H1 (cell line): Measurements from ENCODE around the gene NPHP4. TPM values are rescaled to one million over a fixed set of nuclear protein-coding genes. Genes with fewer than 3 reads are reported as not detected.
A peak's percentile ranks its signal among the peaks of the same experiment; 100 is the strongest.

Source experiments
- CTCF ChIA-PET: fragments of 300-600 bp; sonication (Branson Sonifier 250); formaldehyde crosslinking; loops from one replicate; lab custom pipeline; 2021; ENCODE audit not compliant: partially characterized antibody; lab: Charles Lee
- POLR2A ChIA-PET: fragments of 300-600 bp; sonication (Branson Sonifier 250); formaldehyde crosslinking; loops from one replicate; lab custom pipeline; 2021; ENCODE audit warnings: inconsistent platforms; ENCODE audit not compliant: partially characterized antibody; lab: Charles Lee
- DNase-seq, 2 experiments: peaks; one replicate each; pipeline versions ENCODE4 v3.0.0 to v3.0.0-alpha.2; 2010 to 2022; ENCODE audit warnings: low spot score in 2 of 2, low read depth in 1 of 2, mixed read lengths in 1 of 2
- FAIRE-seq: peaks from 2 replicates; lab custom pipeline; 2011; peaks lifted over from hg19 to GRCh38; lab: Jason Lieb, UNC
- H2AFZ ChIP-seq: 2 replicates; pipeline ENCODE4 v1.8.1; 2012; ENCODE audit warnings: low read length, inconsistent platforms
- H2AK5ac ChIP-seq: 2 replicates; pipeline ENCODE4 v1.6.1; 2013; ENCODE audit warnings: low read depth, low read length
- H2BK120ac ChIP-seq: replicated peaks from 2 replicates; pipeline ENCODE3; 2013; ENCODE audit warnings: low read depth, low read length, inconsistent platforms
- H2BK12ac ChIP-seq: 2 replicates; pipeline ENCODE4 v1.6.1; 2013; ENCODE audit warnings: low read depth, low read length
- H2BK15ac ChIP-seq: 2 replicates; pipeline ENCODE4 v1.6.1; 2013; ENCODE audit warnings: low read length
- H2BK20ac ChIP-seq: 2 replicates; pipeline ENCODE4 v1.6.1; 2013; ENCODE audit warnings: low read length
- H2BK5ac ChIP-seq: 2 replicates; pipeline ENCODE4 v1.6.1; 2013; ENCODE audit warnings: low read depth, low read length
- H3K14ac ChIP-seq: 2 replicates; pipeline ENCODE4 v1.6.1; 2013; ENCODE audit warnings: inconsistent platforms; ENCODE audit not compliant: insufficient read length
- H3K18ac ChIP-seq: 2 replicates; pipeline ENCODE4 v1.6.1; 2013; ENCODE audit warnings: low read length; ENCODE audit errors: extremely low read depth
- H3K23ac ChIP-seq: 2 replicates; pipeline ENCODE4 v1.6.1; 2013; ENCODE audit warnings: inconsistent platforms; ENCODE audit not compliant: insufficient read length
- H3K23me2 ChIP-seq: 2 replicates; pipeline ENCODE4 v1.6.1; 2013; ENCODE audit warnings: low read depth, low read length
- H3K27ac ChIP-seq: 2 replicates; pipeline ENCODE4 v1.6.1; 2011; ENCODE audit warnings: low read depth, low read length, inconsistent platforms
- H3K27me3 ChIP-seq, 4 experiments: replicated peaks in 1 of 4; 1 replicate in 1 of 4; 2 replicates in 3 of 4; pipeline versions ENCODE4 v1.6.1 to v1.8.1; 2011 to 2013; ENCODE audit warnings: low read length in 3 of 4, mild to moderate bottlenecking in 3 of 4, inconsistent platforms in 2 of 4, mixed read lengths in 2 of 4, moderate library complexity in 1 of 4; ENCODE audit not compliant: control insufficient read depth in 3 of 4, insufficient read depth in 3 of 4; ENCODE audit errors: extremely low read depth in 1 of 4
- H3K36me3 ChIP-seq, 4 experiments: 2 replicates each; pipeline versions ENCODE4 v1.6.1 to v1.8.1; 2011 to 2013; ENCODE audit warnings: mild to moderate bottlenecking in 4 of 4, low read length in 3 of 4, moderate library complexity in 2 of 4, control low read depth in 1 of 4, inconsistent platforms in 1 of 4; ENCODE audit not compliant: insufficient read depth in 4 of 4, control insufficient read depth in 2 of 4
- H3K4ac ChIP-seq: replicated peaks from 2 replicates; pipeline ENCODE3; 2013; ENCODE audit warnings: low read length, low read depth, mixed read lengths, inconsistent platforms; ENCODE audit not compliant: insufficient read length
- H3K4me1 ChIP-seq, 4 experiments: replicated peaks in 1 of 4; 1 replicate in 1 of 4; 2 replicates in 3 of 4; pipeline versions ENCODE4 v1.6.1 to v1.8.1; 2011 to 2013; ENCODE audit warnings: low read length in 3 of 4, inconsistent platforms in 2 of 4, mixed read lengths in 1 of 4; ENCODE audit not compliant: insufficient read depth in 4 of 4, control insufficient read depth in 3 of 4
- H3K4me2 ChIP-seq, 2 experiments: 2 replicates each; pipeline versions ENCODE4 v1.6.1 to v1.8.1; 2011 to 2013; ENCODE audit warnings: low read depth in 2 of 2, low read length in 2 of 2, control low read depth in 1 of 2, inconsistent platforms in 1 of 2, mild to moderate bottlenecking in 1 of 2; ENCODE audit not compliant: insufficient read depth in 1 of 2
- H3K4me3 ChIP-seq, 4 experiments: fragments of 200-600, 300-600 bp in 1 of 4; sonication (generic), shearing (Covaris generic), sonication (Bioruptor Twin) in 1 of 4; 2 replicates each; pipeline versions ENCODE4 v1.5.1 to v1.8.1; 2011 to 2016; ENCODE audit warnings: low read length in 4 of 4, low read depth in 3 of 4, control low read depth in 2 of 4, inconsistent platforms in 2 of 4, mild to moderate bottlenecking in 2 of 4, mixed read lengths in 1 of 4, moderate library complexity in 1 of 4; ENCODE audit not compliant: insufficient read depth in 2 of 4; ENCODE audit errors: extremely low read depth in 1 of 4
- H3K56ac ChIP-seq: replicated peaks from 2 replicates; pipeline ENCODE3; 2013; ENCODE audit warnings: low read depth, mild to moderate bottlenecking, mixed read lengths, low read length, inconsistent platforms; ENCODE audit not compliant: insufficient read length
- H3K79me1 ChIP-seq: 2 replicates; pipeline ENCODE4 v1.6.1; 2013; ENCODE audit warnings: low read depth, low read length, control low read depth
- H3K79me2 ChIP-seq, 2 experiments: 2 replicates each; pipeline versions ENCODE4 v1.6.1 to v1.8.1; 2012 to 2013; ENCODE audit warnings: low read length in 2 of 2, mild to moderate bottlenecking in 2 of 2, inconsistent platforms in 1 of 2; ENCODE audit not compliant: insufficient read depth in 2 of 2, control insufficient read depth in 1 of 2
- H3K9ac ChIP-seq, 4 experiments: replicated peaks in 1 of 4; 1 replicate in 1 of 4; 2 replicates in 3 of 4; pipeline versions ENCODE4 v1.6.1 to v1.8.1; 2011 to 2013; ENCODE audit warnings: low read depth in 3 of 4, low read length in 3 of 4, control low read depth in 2 of 4, mild to moderate bottlenecking in 2 of 4, moderate library complexity in 2 of 4, inconsistent platforms in 1 of 4; ENCODE audit errors: extremely low read depth in 1 of 4
- H3K9me3 ChIP-seq, 2 experiments: 2 replicates each; pipeline versions ENCODE4 v1.6.1 to v1.8.1; 2012 to 2013; ENCODE audit warnings: mild to moderate bottlenecking in 2 of 2, moderate library complexity in 2 of 2, control low read depth in 1 of 2, inconsistent platforms in 1 of 2, low read depth in 1 of 2, low read length in 1 of 2, mixed read lengths in 1 of 2; ENCODE audit not compliant: insufficient read depth in 2 of 2
- H4K20me1 ChIP-seq, 2 experiments: replicated peaks in 1 of 2; 2 replicates each; pipeline versions ENCODE3 to v1.8.1; 2011 to 2013; ENCODE audit warnings: inconsistent platforms in 2 of 2, low read length in 2 of 2, mild to moderate bottlenecking in 1 of 2; ENCODE audit not compliant: insufficient read depth in 2 of 2, control insufficient read depth in 1 of 2
- H4K5ac ChIP-seq: 2 replicates; pipeline ENCODE4 v1.6.1; 2013; ENCODE audit warnings: low read length, low read depth, mixed read lengths, inconsistent platforms; ENCODE audit not compliant: insufficient read length
- H4K8ac ChIP-seq: 2 replicates; pipeline ENCODE4 v1.8.0; 2013; ENCODE audit warnings: mild to moderate bottlenecking, moderate library complexity, low read length, inconsistent platforms; ENCODE audit not compliant: insufficient read depth; ENCODE audit errors: extremely low read depth
- H4K91ac ChIP-seq: replicated peaks from 2 replicates; pipeline ENCODE3; 2013; ENCODE audit warnings: low read length, mixed read lengths, inconsistent platforms; ENCODE audit not compliant: insufficient read length
- CHD1 ChIP-seq: IDR thresholded peaks from 2 replicates; pipeline ENCODE4 v1.6.1; 2012; ENCODE audit warnings: low read depth, low read length, improper control_type of control experiment
- CTCF ChIP-seq, 3 experiments: IDR thresholded peaks; 1 replicate in 2 of 3; 2 replicates in 1 of 3; pipeline versions ENCODE4 v1.5.1 to v1.6.1; 2011; ENCODE audit warnings: low read length in 3 of 3, mild to moderate bottlenecking in 3 of 3, inconsistent platforms in 2 of 3, low read depth in 1 of 3, moderate library complexity in 1 of 3; ENCODE audit not compliant: insufficient read depth in 1 of 3; ENCODE audit errors: control extremely low read depth in 1 of 3
- KDM4A ChIP-seq: IDR thresholded peaks from one replicate; pipeline ENCODE4 v1.7.1; 2012; ENCODE audit warnings: low read depth, mild to moderate bottlenecking, moderate library complexity, low read length, inconsistent platforms; ENCODE audit not compliant: severe bottlenecking
- NRF1 ChIP-seq: IDR thresholded peaks from 2 replicates; pipeline ENCODE4 v1.6.1; 2011; ENCODE audit warnings: mild to moderate bottlenecking, low read depth, low read length, improper control_type of control experiment
- POU5F1 ChIP-seq: IDR thresholded peaks from 2 replicates; pipeline ENCODE4 v1.6.1; 2011; ENCODE audit warnings: low read depth, mild to moderate bottlenecking, low read length, moderate library complexity
- RAD21 ChIP-seq, 2 experiments: IDR thresholded peaks in 1 of 2; conservative IDR thresholded peaks in 1 of 2; 2 replicates each; pipeline ENCODE4 v1.6.1; 2011; ENCODE audit warnings: low read depth in 2 of 2, low read length in 2 of 2, improper control_type of control experiment in 1 of 2, inconsistent platforms in 1 of 2, mild to moderate bottlenecking in 1 of 2, moderate library complexity in 1 of 2
- SAP30 ChIP-seq: fragments of 300-600 bp; sonication (generic); IDR thresholded peaks from 2 replicates; pipeline ENCODE4 v1.7.1; 2012; ENCODE audit warnings: low read length, moderate library complexity, mild to moderate bottlenecking, inconsistent platforms; ENCODE audit not compliant: insufficient read depth, insufficient replicate concordance
- SIRT6 ChIP-seq: IDR thresholded peaks from one replicate; pipeline ENCODE4 v1.7.1; 2012; ENCODE audit warnings: low read length, inconsistent platforms
- SRF ChIP-seq: IDR thresholded peaks from 2 replicates; pipeline ENCODE4 v1.6.1; 2011; ENCODE audit warnings: mild to moderate bottlenecking, low read depth, low read length, moderate library complexity
- WGBS, 2 experiments: shearing (Covaris generic) in 1 of 2; methylation state at CpG; one replicate each; pipeline versions ENCODE4 v1.1.6 to v1.1.7; 2013 to 2015; ENCODE audit warnings: low lambda C conversion rate in 2 of 2, mixed read lengths in 2 of 2, inconsistent platforms in 1 of 2, low coverage in 1 of 2, missing lambda C conversion rate in 1 of 2; ENCODE audit not compliant: insufficient replicate concordance in 2 of 2, insufficient coverage in 1 of 2, insufficient read length in 1 of 2; ENCODE audit errors: extremely low coverage in 1 of 2, missing lambda C conversion rate in 1 of 2; 5-methylcytosine and 5-hydroxymethylcytosine counted together
- polyA plus RNA-seq, 7 experiments: library from polyadenylated mRNA; depleted of rRNA in 3 of 7; stranded (reverse) in 5 of 7; unstranded in 2 of 7; fragments of >200 nt in 5 of 7; fragments of 200-250 nt in 2 of 7; gene quantifications; 1 replicate in 5 of 7; 2 replicates in 1 of 7; 4 replicates in 1 of 7; pipeline versions ENCODE4 v1.2.1 to v1.2.3, GENCODE V29; 2011 to 2013; ENCODE audit warnings: missing spikeins in 2 of 7, mixed read lengths in 2 of 7
- total RNA-seq: library from RNA; stranded (reverse); fragmentation: NEBNext Ultra II Directional; extraction: Animal tissue kit (Norgen Biotek cat#: 25700); gene quantifications from 2 replicates; pipeline ENCODE4 v1.2.1, GENCODE V29; 2021

Gene NPHP4
- total and polyA plus RNA-seq, 2 of the 8 experiments (the other 6 are each of a cell fraction or from before 2014, with no cell fraction given): 5.8 to 14.0 TPM

- Histone ChIP-seq H3K4ac (no peak overlapping the region), H3K9me3 (no peaks in the 10 kb centered on the region), H3K4me1 (no peaks in the 10 kb centered on the region), H2BK20ac (no peak overlapping the region), H4K20me1 (no peaks in the 10 kb centered on the region), H2BK12ac (0 out of 2 replicates have a peak overlapping the region, but pooled peaks have one; percentile 17), H3K9ac (no peak overlapping the region), H3K79me1 (no peaks in the 10 kb centered on the region), H2BK5ac (no peak overlapping the region), H2BK15ac (no peak overlapping the region), H3K4me2 (no peak overlapping the region), H3K27ac (no peak overlapping the region), H3K79me2 (no peaks in the 10 kb centered on the region), H4K5ac (no peak overlapping the region), H3K27me3 (no peaks in the 10 kb centered on the region), H3K14ac (no peak overlapping the region), H3K56ac (no peak overlapping the region), H2BK120ac (no peak overlapping the region), H3K18ac (no peak overlapping the region; the same call in 1 of the 2 replicates), H3K23me2 (no peaks in the 10 kb centered on the region; the same call in 1 of the 2 replicates), H2AK5ac (no peak overlapping the region), H3K4me3 (no peak overlapping the region), H2AFZ (no peak overlapping the region), H4K8ac (peak overlapping the region; percentile 11; the same call in 1 of the 2 replicates), H4K91ac (no peak overlapping the region), H3K36me3 (no peaks in the 10 kb centered on the region; a peak in 2 of 8 replicates), H3K23ac (no peak overlapping the region)
- 90% methylated on average over 13 of the region's 13 CpGs; no CpG with 5 or more reads in 1 of the 2 experiments for WGBS, 2 experiments
- no peak for DNase-seq
- ChIA-PET POLR2A (no interaction called here), CTCF (interaction anchor here (1.1 kb wide), 1 partner anchor 11 kb away, joined by 7 read pairs; no protein-coding TSS in a partner anchor)
- no peak for FAIRE-seq
- TF ChIP-seq CTCF (IDR thresholded peaks at IDR 0.05; ENCODE audit: control extremely low read depth in 1 of 3, insufficient read depth in 1 of 3, low read depth in 1 of 3, low read length in 3 of 3) (peak; percentile 12 to 53 (median 38); a peak in 3 of 4 replicates), SRF (no peak), NRF1 (no peak), KDM4A (no peak), RAD21 (IDR thresholded peaks at IDR 0.05 in 1 of 2, conservative IDR thresholded peaks at IDR 0.05 in 1 of 2; ENCODE audit: low read depth in 2 of 2, low read length in 2 of 2) (peak; percentile 16 to 38; a peak in 3 of 4 replicates), SIRT6 (no peak), SAP30 (no peak), POU5F1 (no peak), CHD1 (no peak)
Measured at GRCh38 chr1:5888606-5889211, 103.5 kb downstream of the NPHP4 start.
